Vagina (tissue), 2 donors: ENCODE results near the gene LCLAT1.

Source experiments
- POLR2A ChIP-seq, 2 donors: fragments of 450-650 bp; IDR thresholded peaks; one replicate each; pipeline ENCODE4 v1.6.1; 2017; ENCODE audit warnings: antibody characterized with exemption in 2 of 2, mild to moderate bottlenecking in 2 of 2, moderate library complexity in 2 of 2
- TF ChIP-seq, protein P1 (sequence below), 3 experiments: fragments of 450-650 bp in 2 of 3; fragments of 200-600 bp in 1 of 3; sonication (generic) in 1 of 3; IDR thresholded peaks; one replicate each; pipeline ENCODE4 v1.5.1; 2017 to 2019; ENCODE audit warnings: antibody characterized with exemption in 3 of 3, mild to moderate bottlenecking in 2 of 3, moderate library complexity in 2 of 3

DNA sequence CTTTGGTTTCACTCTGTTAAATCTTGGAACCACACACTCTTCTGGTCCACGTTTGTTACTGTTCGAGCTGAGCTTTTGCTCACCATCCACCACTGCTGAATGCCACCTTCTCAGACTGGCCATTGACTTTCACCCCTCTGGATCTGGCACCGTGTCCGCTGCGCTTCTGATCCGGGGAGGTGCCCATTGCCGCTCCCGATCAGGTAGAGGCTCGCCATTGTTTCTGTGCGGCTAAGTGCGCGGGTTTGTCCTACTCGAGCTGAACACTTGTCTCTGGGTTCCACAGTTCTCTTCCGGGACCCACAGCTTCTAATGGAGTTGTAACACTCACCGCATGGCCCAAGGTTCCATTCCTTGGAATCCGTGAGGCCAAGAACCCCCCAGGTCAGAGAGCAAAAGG is 72.8 kb downstream of the LCLAT1 start:
- TF ChIP-seq, protein P1, sequence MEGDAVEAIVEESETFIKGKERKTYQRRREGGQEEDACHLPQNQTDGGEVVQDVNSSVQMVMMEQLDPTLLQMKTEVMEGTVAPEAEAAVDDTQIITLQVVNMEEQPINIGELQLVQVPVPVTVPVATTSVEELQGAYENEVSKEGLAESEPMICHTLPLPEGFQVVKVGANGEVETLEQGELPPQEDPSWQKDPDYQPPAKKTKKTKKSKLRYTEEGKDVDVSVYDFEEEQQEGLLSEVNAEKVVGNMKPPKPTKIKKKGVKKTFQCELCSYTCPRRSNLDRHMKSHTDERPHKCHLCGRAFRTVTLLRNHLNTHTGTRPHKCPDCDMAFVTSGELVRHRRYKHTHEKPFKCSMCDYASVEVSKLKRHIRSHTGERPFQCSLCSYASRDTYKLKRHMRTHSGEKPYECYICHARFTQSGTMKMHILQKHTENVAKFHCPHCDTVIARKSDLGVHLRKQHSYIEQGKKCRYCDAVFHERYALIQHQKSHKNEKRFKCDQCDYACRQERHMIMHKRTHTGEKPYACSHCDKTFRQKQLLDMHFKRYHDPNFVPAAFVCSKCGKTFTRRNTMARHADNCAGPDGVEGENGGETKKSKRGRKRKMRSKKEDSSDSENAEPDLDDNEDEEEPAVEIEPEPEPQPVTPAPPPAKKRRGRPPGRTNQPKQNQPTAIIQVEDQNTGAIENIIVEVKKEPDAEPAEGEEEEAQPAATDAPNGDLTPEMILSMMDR (IDR thresholded peaks at IDR 0.05): no peak
- no peak for TF ChIP-seq POLR2A (IDR thresholded peaks at IDR 0.05)
